Epidermal melanocyte (primary cell): Measurements from ENCODE around the gene METTL22.
"Not testable (repeated sequence)": the region's sequence is repeated elsewhere in the genome, so short reads cannot be mapped to it uniquely, and the experiment has no call there.

Experiments
- DNase-seq: peaks from one replicate; pipeline ENCODE4 v3.0.0; 2011; ENCODE audit warnings: low spot score; ENCODE audit not compliant: insufficient read length

METTL22 gene

DNA sequence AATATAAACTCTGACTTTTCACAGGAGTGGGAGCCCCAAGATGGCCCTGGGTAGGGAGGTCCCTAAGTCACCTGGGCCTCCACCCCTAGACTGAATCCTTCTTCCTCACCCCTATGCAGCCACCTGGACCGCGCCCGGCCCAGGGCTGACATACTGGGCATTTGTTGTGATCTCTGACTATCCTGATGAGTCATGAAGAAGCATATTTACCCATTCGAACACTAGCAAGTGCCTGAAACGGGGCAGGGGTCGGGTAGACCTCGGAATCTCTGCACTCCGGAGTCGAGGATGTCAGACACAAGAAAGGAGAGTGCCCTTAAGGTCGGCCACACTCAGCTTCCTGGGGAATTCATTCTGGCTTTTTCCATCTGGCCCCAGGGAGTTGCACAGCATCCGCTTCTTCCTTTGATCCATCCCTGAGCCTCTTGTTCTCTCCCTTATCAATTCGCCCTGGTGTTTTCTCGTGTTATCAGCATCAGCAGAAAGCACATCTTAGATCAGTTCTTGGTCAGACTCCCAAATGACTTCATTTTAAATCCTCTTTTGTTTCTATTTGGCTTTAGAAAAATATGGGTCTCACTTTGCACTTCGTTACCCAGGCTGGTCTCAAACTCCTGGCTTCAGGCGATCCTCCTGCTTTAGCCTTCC, 10.4 kb downstream of the METTL22 start:
- DNase-seq = no peak

DNA sequence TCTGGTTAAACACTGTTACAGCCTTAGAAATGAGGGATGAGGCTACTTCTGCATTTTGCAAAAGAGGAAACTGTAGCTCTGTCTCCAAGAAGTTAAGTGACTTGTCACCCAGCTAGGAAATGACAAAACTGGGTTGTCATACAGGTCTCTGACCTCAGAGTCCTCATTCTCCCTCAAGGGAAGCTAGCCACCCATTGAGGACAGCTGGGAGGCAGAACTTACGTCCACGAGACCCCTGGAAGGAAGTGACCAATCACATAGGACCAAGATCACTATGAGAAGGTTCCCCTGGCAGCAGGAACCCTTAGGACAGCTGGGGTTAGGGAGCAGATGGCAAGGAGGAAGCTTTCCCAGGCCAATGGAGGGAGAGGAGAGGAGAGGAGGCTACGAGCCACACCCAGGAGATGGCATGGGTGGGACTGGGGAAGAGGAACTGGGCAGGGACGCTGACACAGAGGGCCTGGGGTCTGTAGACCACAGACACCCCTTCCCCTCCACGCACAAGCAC, 11.2 kb downstream of the METTL22 start:
- DNase-seq = no peak

DNA sequence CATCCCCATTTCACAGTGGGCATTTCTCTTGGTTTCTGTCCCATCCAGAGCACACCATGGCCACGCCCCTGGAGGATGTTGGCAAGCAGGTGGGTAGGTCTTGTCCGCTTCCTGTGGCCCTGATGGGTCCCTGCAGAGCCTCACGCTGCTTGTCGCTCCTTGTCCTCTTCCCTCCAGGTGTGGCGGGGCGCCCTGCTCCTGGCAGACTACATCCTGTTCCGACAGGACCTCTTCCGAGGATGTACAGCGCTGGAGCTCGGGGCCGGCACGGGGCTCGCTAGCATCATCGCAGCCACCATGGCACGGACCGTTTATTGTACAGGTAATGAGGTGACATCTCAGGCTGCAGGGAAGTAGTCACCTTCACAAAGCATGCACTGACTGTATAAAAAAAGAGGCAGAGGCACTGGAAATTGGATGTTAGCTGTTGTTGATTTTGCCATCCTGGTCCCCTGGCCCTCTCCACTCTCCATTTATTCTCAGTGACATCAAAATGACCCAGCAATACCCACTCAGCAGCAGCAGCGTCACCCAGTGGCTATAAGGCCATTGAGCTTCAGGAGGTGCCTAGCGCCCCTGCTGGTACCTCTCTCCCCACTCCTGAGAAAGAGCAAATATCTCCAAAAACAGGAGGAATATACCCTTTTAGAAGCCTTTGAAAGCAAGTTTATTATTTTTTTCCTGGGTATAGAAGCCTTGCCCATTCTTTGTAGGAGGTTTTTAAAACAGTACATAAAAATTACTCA, 13.7 kb downstream of the METTL22 start:
- no peak for DNase-seq

DNA sequence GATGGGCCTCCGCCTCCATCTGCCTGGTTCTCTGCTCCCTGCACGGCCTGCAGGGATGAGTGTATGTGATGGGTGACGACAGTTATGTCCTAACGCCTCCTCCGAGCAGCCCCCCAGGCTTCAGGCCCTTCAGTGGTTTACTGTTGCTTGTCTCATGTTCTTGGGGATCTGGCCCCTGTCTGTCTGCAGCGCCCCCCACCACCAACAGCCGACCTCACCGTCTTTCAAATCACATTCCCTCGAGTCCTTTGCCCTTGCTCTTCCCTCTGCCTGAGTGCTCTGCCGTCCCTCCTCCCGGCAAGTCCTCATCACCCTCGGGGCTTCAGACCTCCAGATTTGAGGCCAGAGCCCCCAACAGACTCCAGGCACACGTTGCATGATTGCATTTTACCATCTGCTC, 18.2 kb downstream of the METTL22 start:
- no peak for DNase-seq

DNA sequence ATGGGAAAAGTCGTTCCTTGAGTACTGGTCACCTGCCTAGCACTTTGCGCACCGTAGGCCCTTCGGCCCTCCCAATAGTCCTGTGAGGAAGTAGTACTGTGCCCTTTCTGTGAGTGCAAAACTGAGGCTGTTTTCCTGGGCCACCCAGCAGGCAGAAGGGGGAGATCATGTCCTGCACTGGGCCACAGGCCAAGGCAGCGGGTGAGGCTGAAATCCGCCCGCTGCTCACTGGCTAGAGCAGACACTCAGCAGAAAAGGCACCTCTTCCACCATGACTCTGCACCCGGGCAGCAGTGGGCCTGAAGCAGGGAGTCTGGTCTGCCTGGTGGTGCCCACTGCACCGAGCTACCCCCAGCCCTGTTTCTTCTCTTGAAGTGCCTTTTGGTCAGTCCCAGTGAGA, 20.2 kb downstream of the METTL22 start:
- no peak for DNase-seq

DNA sequence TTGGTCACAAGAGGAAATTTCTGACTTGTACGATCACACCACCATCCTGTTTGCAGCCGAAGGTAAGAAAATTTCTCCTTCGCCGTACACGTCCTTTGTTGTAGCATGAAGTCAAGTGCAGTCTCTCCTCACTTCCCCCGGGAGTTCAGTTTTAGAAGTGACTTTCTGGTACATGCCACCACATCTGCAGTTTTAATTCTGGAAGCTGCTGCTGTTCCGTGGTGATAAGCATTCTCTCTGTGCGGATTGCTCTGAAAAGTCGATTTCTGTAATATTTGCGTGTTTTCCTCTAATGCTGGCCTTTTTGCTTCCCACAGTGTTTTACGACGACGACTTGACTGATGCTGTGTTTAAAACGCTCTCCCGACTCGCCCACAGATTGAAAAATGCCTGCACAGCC, 20.6 kb downstream of the METTL22 start:
- no peak for DNase-seq

DNA sequence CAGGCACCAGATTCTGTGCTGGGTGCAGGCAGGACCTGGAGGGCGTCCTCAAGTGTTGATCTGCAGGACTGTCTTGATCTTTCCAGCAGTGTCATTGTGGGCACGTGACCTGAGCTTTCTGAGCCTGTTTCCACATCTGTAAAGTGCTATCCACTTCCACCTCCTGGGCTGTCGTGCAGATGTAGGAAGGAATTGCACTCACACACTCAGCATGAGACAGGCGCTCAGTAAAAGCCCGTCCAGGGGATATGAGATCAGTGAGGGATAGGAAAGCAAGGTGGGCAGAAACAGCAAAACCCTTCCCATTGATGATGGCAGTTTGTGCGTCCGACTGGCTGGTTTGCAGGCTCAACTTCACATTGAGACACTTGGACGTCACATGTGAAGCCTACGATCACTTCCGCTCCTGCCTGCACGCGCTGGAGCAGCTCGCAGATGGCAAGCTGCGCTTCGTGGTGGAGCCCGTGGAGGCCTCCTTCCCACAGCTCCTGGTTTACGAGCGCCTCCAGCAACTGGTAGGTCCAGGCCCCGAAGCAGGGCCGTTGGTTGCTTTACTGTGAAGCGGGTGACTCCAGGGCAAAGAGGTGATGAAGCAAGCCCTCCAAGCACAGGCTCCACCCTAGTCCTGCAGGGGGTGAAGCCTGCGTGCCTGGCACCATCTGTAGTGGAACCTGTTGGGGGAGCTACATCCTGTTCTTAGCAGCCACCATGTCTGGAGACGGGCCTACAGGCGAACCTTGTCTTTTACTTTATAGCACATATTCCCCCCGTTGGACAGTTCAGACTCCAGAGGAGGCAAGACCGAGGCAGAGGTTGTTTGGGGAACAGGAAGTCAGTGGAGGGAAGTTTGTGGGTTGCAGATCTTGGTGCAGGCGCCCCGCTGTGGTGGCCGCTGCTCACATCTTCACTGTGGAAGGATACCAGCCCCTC, 23.0 kb downstream of the METTL22 start:
- DNase-seq = no peak

DNA sequence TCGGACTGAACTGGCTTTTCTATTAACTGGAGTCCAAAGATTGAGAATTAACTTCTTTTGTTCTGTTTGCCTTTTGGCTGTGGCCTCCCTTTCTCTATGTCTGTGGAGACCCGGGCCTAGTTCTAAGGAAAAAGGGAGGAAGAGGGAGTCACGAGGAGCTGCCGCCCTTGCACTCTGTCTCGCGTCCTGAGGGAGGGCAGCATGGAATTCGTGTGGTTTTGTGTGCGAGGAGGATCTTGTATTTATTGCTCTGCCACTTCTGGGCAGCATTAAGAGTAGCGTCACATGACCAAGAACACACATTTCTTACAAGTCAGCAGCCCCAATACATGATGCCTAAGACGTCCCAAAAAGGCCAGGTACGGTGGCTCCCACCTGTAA, 23.6 kb downstream of the METTL22 start:
- no peak for DNase-seq

DNA sequence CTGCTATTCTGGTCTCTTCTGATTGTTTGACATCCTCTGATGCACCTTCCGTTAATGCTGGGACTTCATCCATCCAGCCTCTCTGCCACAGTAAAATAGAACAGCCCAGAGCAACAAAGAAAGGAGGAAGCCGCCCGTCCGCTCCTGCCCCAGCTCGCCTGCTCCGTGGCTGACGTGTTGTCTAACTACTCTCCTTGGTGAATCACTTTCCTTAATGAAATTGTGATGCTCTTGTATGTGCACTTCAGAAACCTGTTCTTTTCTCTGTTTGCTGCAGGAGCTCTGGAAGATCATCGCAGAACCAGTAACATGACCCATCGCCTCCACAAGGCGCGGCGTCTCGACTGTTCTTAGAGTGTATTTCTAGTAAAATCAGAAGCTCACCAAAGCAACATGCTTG, 24.3 kb downstream of the METTL22 start:
- no peak for DNase-seq

DNA sequence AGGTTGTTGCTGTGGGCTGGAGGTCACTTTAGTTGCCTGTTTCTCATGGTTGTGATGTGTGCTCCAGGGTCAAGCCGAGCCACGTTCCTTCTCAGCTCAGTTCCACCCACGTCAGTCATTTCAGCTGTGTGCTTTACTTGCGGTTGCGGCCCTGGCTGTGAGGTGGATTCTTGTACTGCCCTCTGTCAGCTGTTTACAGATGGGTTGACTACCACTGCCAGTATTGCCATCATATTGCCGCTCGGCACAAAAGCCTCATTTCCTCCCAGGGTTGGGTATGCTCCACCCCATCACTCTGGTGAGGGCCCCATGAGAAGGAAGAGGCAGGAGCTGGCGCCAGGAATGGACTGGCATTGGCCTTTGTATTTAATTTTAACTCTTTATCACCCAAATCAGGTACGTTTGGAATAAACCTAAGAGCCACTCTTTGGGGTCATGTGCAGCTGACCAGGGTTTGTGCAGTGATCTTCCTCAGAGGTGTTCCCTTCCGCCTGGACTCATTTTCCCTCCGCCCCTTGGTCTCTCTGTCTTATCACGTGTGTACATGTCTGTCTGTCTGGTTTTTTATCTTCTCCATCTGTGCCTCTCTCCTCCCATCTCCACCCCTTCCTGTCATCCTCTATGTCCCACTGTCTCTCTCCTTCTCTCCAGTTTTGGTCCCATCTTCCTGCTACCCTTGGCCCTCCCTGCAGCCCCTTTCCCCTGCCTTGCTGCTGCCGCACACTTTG, 25.0 kb downstream of the METTL22 start:
- DNase-seq = no peak

DNA sequence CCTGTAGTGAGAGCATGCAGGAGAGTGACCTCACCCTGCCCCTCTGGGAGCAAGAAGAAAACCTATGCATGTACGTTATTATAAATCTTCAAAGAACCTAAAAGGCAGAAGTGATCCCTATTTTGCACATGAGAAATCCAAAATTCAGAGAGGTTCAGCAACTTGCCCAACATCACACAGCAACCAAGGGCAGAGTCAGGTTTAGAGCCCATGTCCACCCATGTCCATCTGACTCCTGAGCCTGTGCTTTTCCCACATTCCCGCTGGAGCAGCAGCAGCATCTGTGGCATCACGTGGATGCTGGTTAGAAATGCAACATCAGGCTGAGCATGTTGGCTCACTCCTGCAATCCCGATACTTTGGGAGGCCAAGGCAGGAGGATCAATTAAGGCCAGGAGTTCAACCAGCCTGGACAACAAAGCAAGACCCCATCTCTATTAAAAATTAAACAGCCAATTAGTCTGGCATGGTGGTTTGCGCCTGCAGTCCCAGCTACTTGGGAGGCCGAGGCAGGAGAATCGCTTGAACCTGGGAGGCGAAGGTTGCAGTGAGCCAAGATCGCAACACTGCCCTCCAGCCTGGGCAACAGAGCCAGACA, 26.3 kb downstream of the METTL22 start:
- DNase-seq = no peak

DNA sequence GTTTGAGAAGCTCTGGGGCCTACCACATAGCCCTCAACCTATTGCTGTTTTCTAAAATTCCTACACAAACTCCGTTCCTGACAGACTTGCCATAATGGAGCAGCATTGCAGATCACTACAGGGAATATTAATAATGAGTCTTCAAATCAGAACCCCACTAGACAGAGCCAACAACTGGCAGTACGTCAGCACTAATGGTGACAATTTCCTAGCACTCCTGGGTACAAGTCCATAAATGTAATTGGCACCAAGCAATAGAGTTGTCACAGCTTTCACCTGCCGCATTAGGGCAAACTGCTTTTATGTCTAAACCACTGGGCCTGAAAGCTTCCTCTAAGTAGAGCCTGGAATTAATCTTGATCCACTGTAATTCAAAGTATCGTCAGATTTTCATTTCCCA, 27.4 kb downstream of the METTL22 start:
- no peak for DNase-seq

DNA sequence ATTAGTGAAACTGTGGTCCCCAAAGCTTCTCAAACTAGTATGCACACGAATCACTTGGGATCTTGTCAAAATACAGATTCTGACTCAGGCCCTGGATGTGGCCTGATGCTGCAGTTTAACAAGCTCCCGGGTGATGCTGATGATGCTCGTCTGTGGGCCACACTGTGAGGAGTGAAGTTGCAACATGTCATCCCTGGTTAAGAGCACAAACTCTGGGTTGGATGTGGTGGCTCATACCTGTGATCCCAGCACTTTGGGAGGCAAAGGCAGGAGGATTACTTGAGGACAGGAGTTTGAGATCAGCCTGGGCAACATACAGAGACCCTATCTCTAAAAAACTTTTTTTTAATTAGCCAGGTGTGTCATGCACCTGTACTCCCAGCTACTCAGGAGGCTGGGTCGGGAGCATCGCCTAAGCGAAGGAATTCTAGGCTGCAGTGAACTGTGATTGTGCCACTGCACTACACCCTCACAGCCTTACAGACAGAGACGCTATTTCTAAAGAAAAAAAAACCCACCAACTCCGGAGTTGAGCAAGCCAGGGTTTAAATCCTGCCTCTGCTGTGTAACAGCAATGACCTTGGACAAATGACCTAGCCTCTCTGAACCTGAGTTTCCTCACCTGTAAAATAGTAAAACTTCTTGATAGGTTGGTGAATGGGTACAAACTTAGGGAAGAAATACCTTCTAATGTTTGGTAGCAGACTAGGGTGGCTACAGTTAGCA, 28.5 kb downstream of the METTL22 start:
- no peak for DNase-seq

DNA sequence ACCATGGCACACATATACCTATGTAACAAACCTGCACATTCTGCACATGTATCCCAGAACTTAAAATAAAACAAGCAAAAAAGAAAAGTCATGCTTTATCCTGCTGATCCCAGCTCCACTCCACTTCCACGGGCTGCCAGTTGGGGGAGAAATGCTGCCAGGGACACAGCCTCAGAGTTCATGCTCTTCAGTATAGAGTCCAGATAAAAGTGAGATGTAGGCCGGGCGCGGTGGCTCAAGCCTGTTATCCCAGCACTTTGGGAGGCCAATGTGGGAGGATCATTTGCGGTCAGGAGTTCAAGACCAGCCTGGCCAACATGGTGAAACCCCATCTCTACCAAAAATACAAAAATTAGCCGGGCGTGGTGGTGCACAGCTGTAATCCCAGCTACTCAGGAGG, 30.5 kb downstream of the METTL22 start:
- not testable (repeated sequence) for DNase-seq

DNA sequence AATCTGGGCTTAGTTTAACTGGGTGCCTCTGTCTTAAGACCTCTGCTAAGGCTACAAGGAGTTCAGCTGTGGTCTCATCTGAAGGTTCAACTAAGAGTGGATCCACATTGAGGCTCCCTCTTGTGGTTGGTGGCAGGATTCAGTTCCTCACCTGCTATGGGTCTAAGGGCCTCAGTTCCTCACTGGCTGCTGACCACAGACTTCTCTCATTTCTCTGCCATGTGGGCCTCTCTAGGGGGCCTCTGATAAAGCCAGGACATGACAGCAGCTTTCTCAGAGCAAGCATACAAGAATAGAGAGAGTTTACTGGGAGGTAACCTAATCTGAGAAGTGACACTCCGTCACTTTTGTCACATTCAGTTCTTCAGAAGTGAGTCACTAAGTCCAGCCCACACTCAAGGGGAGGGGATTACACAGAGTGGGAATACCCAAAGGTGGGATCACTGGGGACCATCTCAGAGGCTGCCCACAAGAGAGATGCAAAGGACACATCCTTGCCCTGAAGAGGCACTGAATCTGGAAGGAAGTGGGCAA, 33.8 kb downstream of the METTL22 start:
- DNase-seq = no peak

DNA sequence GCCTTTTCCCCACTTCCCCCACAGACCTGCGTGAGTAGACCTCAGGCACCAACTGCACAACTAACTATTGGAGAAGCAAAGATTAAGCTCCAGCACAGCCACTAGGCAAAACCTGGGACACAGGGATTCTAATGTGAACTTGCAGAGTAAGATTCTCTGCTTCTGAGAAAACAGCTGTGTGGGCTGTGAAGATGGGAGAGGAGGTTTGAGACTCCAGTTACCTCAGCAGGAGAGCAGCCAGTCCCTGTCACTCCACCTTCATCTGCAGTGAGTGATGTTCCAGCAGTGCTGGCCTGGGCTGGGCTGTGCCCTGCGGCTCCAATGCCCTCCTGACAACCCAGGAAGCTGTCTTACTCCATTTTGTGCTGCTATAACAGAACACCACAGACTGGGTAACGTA, 34.9 kb downstream of the METTL22 start:
- no peak for DNase-seq

DNA sequence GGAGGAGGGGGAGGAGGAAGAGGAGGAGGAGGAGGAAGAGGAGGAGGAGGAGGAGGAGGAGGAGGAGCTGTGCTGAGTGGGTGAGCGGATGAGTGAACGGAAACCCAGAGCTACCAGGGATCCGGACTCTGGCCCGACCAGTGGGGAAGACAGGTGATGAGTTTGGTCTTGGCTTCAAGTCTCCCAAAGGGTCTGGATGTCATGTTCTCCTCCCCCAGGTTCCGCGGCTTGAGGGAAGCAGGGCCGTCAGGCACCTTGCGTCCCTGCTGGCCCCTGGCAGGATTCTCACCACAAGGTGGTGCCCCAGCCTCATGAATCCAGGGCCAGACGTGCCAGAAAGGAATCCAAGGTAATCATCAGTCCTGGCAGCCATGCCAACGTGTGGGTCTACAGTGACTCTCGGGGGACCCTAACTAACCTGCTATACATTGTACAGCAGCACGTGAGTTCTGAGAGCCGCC, 39.4 kb downstream of the METTL22 start:
- no peak for DNase-seq

DNA sequence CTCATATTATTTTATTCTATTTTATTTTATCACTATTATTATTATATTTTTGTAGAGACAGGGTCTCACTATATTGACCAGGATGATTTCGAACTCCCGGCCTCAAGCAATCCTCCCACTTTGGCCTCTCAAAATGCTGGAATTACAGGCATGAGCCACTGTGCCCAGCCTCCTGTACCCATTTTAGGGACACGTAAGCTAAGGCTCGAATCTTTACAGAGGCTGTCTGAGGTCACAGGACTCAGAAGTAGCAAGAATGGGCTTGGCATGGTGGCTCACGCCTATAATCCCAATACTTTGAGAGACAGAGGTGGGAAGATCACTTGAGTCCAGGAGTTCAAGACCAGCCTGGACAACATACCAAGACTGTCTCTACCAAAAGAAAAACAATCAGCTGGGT, 40.2 kb downstream of the METTL22 start:
- DNase-seq = no peak

DNA sequence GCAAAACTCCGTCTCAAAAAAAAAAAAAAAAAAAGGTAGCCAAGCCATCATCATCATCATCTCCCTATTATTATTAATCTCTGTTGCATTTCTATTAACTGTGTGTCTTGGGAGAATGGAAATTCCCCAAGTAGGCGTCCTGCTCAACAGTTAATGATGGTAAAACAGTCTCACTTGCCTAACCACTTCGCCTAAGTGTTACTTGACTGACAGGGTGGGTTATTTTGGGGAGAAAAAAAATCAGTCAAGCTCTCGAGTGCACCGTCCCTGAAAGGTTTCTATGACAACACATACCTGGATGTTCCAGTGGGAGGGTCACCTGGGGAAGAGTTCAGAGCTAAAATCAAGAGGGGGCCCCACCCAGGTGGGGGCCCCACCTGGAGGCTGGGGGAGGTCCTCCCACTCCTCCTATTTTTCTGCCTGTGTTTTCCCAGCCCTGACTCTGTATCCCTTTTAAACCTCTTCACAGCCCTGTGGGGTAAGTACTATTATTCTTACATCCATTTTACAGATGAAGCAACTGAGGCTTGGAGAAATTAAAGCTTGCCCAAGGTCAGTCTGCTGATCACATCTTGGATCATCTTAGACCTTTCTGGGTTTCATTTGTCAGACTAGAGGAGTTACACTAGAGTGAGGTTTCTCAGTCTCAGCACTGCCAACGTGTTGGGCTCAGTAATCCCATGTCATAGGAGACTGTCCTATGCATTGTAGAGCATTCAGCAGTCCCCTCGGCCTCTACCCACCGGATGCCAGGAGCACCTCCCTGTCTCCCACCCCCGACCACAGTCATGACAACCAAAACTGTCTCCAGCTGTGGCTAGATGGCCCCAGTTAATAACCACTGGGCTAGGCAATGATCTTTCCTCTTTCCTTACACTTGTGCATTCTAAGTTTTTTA, 41.9 kb downstream of the METTL22 start:
- no peak for DNase-seq
